Measurements from ENCODE around the gene BMP2K.

The BMP2K gene

GRCh38 chr4:78937837-78938236 is 161.7 kb downstream of the BMP2K start:
- DNase-seq (ENCODE audit: low read depth): no peak

GRCh38 chr4:78938474-78938867 is 162.3 kb downstream of the BMP2K start:
- DNase-seq (ENCODE audit: low read depth): no peak

DNA sequence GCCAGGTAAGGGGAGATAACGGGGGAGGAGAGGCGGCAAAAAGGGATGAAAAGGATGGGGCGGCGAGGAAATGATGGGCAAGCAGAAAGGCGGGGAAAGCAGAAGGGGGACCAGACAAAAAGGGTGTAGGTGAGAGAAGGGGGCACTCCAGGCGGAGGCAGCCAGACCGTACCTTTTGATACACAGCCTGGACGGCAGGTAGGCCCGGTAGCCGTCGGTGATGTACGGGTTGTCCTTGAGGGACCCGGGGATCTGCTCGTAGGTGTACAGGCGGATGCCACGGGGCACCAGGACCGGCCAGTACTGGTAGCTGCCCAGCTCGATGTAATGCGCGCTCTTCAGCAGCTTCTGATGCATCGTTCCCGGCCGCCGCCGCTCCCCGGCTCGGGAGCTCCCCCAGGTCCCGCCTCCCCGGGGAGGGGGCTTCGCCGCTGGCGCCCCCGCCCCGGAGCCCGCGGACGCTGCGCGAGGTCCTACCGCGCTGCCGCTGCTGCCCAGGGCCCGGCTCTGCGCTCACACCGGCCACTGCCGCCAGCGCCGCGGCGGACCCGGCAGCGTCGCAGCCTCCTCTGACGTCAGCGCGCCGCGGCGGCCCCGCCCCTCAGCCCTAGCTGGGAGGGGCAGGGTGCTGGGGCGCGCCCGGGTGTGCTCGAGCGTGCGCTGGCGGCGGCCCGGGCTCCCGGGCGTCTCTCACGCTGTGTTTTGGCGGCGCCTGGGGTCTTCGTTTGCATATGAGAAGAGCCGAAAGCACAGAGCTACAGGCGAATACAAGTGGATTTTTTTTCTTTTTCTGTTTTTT is 162.9 kb downstream of the BMP2K start, which contains the start of gene PAQR3:
Gene PAQR3 (minus strand): TSS at position 571 of the 799 bp plus-strand sequence. CDS start 214 bp downstream, at position 357.
- peak; percentile 80 for DNase-seq (ENCODE audit: low read depth)

DNA sequence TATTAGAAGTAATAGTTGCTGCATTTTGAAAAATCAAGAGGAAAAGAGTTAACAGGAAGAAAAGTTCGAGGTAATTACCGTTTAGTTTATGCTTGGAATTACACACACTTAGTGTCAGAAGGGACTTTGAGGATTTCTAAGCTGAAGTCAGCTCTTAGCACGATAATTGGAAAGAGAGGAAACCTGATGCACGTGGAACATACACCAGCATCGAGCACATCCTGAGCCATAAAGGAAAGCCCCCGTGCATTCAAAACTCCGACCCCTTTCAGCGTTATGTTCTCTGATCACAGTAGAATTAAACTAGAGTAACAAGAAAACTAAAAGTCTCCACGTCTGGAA is 163.5 kb downstream of the BMP2K start:
- DNase-seq (ENCODE audit: low read depth): no peak

DNA sequence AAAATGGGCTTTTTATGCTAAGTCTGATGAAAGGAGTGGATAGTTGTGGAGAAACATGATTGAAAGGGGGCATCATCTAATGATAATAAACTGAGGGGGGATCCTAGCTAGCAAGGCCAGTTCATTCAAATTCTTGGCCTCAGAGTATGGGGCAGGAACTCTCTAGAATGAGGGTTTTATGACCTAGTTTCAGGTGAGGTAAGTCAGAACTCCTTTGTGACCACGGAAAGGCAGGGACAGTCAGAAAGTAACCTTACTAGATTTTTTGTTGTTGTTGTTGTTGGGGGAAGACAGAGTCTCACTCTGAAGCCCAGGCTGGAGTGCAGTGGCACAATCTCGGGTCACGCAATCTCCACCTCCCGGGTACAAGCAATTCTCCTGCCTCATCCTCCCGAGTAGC is 164.6 kb downstream of the BMP2K start:
- no peak for DNase-seq (ENCODE audit: low read depth)

DNA sequence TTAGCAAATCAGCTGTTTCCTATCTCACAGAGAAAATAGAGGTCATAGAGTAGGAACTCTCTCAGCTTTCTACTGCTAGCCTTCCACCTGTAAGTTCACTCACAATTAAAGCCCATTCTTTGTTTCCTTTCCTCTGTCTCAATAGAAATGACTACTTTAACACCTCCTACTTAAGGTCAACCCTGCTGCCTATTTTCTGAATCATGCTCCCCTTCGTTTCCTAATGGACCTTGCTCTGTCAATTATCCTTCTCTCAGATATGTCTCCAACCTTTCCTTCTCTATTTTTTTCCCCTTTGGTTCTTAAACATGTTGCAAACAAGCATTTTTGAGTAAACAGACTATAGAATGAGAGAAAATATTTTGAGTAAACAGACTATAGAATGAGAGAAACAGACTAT is 168.2 kb downstream of the BMP2K start:
- DNase-seq (ENCODE audit: low read depth): no peak

DNA sequence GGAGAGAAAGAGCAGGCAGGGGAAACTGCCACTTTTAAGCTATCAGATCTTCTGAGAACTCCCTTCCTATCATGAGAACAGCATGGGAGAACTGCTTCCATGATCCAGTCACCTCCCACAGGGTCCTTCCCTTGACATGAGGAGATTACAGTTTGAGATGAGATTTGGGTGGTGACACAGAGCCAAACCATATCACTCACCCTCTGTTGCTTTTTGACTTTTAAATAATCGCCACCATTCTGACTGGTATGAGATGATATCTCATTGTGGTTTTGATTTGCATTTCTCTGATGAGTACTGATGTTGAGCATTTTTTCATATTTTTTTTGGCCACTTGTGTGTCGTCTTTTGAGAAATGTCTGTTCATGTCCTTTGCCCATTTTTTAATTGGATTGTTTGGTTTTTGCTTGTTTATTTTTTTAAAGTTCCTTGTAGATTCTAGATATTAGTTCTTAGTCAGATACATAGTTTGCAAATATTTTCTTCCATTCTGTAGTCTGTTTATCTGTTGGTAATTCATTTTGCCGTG is 169.6 kb downstream of the BMP2K start:
- DNase-seq (ENCODE audit: low read depth): no peak

DNA sequence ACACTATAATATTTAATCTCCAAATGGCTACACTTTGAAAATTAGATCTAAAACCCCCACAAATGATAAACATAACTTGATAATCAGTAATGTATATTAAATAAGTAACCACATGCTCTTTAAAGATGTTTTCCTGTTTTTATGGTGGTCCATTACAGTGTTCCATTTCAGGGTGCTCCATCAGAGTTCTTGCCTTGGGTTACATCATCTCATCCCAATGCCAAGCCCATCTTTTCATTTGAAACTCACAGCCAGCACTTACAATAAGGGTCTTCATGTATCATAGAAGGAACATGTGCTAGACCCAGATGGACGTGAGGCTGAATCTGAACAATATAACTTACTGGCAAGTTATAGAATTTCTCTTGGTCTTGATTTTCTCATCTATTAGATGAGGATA is 173.6 kb downstream of the BMP2K start:
- DNase-seq (ENCODE audit: low read depth): no peak

DNA sequence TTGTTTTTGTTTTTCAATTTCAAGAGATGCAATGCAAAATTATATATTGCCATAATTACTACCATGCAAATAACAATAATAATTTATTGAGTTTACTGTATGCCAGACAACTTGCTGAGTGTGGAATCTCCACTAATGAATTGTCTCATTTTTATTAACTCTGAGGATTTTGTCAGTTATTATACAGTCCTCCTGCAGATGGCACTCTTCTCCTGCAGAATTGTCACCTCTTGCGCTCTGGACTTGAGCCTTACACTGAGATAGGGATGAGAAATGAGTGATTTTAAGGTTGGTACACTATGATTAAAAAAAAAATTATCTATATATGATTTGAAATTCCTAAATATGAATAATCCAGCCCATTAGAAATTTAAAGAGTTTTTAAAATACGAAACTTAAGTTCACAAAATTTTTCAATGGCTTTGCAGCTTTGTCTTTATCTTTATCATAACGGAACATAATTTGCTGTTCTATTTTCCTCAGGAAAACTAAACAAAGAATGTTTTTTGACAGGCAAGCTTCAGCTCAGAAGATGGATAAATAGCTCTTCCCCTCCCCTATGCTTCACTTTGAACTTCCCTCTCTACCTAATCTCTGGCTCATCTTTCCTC is 175.8 kb downstream of the BMP2K start:
- no peak for DNase-seq (ENCODE audit: low read depth)

DNA sequence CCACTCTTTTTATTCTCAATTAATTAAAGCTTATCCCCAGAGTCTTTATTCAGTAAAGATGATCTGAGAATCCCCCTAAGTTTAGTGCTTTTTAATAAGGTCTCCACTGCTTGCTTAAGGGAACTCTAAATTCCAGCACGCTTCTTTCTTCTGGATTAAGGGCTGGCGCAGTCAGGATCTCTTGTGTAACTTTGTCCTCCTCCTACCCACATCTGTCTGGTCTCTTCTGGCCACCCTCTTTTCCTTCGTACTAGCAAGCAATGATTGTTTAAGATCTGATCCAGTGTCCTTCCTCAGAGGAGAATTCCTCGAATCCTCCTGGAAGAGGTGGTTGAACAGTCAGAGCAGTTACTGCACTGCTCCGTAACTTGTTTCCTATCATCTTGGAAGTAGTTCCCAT is 177.1 kb downstream of the BMP2K start:
- no peak for DNase-seq (ENCODE audit: low read depth)

- no peak for DNase-seq (ENCODE audit: low read depth)
Measured at GRCh38 chr4:78953769-78954666, 177.9 kb downstream of the BMP2K start.

GRCh38 chr4:78956975-78957374 is 180.8 kb downstream of the BMP2K start:
- DNase-seq (ENCODE audit: low read depth): no peak

- DNase-seq (ENCODE audit: low read depth): no peak
Measured at GRCh38 chr4:78960926-78961325, 184.8 kb downstream of the BMP2K start.

Measured in activated T-helper 9 cell treated with anti-CD3 and anti-CD28 coated beads, Interleukin-2, amount 50 U/mL, for 16 hours (primary cell).